ENCODE data around the gene CD2.

CD2 gene

GRCh38 chr1:116760996-116761665 is 6.9 kb downstream of the CD2 start:
- H3K4me1 Mint-ChIP-seq: no peaks in the 10 kb centered on the region
- H3K36me3 Mint-ChIP-seq: no peaks in the 10 kb centered on the region
- H3K9me3 Mint-ChIP-seq: no peaks in the 10 kb centered on the region
- no peak overlapping the region for H3K4me3 Mint-ChIP-seq
- H3K27ac Mint-ChIP-seq: no peak overlapping the region
- ATAC-seq (replicated peaks) (no peak), DNase-seq (no peak)
- peaks cover 0 to 4% of the 10 kb centered on the region in 2 donors for H3K27me3 Mint-ChIP-seq

- DNase-seq: no peak
- H3K27ac Mint-ChIP-seq: no peak overlapping the region
Measured at GRCh38 chr1:116762281-116762680, 8.1 kb downstream of the CD2 start.

DNA sequence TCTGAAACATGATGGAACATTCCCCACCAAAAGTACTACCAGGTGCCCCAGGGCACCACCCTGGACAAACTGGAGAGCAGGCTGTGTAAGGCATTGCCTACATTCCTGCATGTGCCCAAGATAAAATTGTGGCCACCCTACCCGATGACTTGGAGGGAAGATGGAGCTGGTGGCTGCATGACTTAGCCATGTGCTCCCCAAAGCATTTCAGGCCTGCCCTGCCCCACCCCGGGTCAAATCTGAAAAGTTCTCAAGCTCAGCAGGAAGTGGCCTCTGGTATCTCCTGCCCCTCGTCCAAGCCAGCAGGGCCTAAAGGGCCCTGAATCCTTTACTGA is 8.5 kb downstream of the CD2 start:
- DNase-seq: no peak
- Mint-ChIP-seq H3K4me1 (no peaks in the 10 kb centered on the region), H3K27ac (no peak overlapping the region), H3K9me3 (no peaks in the 10 kb centered on the region), H3K36me3 (no peaks in the 10 kb centered on the region), H3K4me3 (no peak overlapping the region), H3K27me3 (peaks cover 0 to 4% of the 10 kb centered on the region in 2 donors)
- ATAC-seq (replicated peaks): no peak

More at GRCh38 chr1:116762281-116762680, 8.1 kb downstream of the CD2 start:
- no peaks in the 10 kb centered on the region for H3K36me3 Mint-ChIP-seq
- no peaks in the 10 kb centered on the region for H3K4me1 Mint-ChIP-seq
- no peak for ATAC-seq (replicated peaks)
- H3K4me3 Mint-ChIP-seq: no peak overlapping the region
- peaks cover 0 to 4% of the 10 kb centered on the region in 2 donors for H3K27me3 Mint-ChIP-seq
- no peaks in the 10 kb centered on the region for H3K9me3 Mint-ChIP-seq

DNA sequence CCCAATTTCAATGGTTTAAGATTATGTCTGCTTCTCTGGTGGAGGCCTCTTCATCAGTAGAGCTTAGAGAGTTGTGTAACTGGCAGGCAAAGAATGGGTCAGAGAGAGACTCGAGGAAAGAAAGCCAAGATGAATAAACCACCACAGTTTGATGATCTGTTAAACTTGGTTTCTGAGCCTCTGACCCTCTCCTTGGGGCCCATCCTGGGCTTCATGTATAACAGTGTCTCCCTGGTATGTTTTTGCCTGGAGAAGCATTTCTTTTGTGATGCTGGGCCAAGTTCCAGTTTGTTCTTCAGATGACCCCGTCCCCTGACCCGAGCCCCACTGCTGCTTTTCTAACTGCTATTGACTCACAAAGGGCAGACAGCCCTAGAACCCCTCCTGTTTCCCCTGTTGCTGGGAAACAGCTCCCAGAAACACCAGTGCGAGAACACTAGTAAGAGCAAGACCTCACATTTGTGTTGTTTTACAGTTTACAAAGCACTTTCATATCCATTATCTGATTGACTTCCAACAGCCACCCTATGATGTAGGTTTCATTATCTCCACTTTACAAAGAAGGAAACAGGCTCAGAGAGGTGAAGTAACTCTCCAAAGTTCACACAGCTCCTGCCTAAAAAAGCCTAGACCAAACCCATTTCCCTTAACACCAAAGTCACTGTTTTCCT is 9.0 kb downstream of the CD2 start:
- no peaks in the 10 kb centered on the region for H3K36me3 Mint-ChIP-seq
- no peak for ATAC-seq (replicated peaks)
- peaks cover 0 to 3% of the 10 kb centered on the region in 2 donors for H3K4me1 Mint-ChIP-seq

GRCh38 chr1:116763787-116764465 is 9.7 kb downstream of the CD2 start:
- H3K4me3 Mint-ChIP-seq: no peak overlapping the region
- H3K9me3 Mint-ChIP-seq: no peaks in the 10 kb centered on the region
- peaks cover 6 to 9% of the 10 kb centered on the region in 2 donors for H3K4me1 Mint-ChIP-seq
- H3K36me3 Mint-ChIP-seq: peaks cover 0 to 2% of the 10 kb centered on the region in 2 donors
- DNase-seq: no peak
- H3K27me3 Mint-ChIP-seq: peaks cover 0 to 4% of the 10 kb centered on the region in 2 donors
- H3K27ac Mint-ChIP-seq: no peak overlapping the region
- ATAC-seq (replicated peaks): no peak

More for the DNA sequence above, 9.0 kb downstream of the CD2 start:
- DNase-seq: no peak
- Mint-ChIP-seq H3K27ac (no peak overlapping the region), H3K4me3 (no peak overlapping the region), H3K9me3 (no peaks in the 10 kb centered on the region), H3K27me3 (peaks cover 0 to 4% of the 10 kb centered on the region in 2 donors)

DNA sequence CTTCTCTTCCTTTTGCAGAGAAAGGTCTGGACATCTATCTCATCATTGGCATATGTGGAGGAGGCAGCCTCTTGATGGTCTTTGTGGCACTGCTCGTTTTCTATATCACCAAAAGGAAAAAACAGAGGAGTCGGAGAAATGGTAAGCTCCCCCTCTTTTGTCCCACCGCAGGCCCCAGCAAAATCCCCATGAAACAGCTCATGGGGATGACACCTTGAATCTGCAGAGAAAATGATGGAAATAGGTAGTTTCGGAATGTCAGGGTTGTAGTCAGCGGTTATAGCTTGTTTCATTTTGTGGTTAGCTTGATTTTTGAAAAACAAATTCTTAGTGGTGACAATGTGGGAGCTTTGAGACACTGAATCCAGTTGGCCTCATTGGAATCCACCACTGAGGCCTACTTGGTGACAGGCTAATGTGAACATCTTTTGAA is 10.3 kb downstream of the CD2 start:
- Mint-ChIP-seq H3K4me1 (peaks cover 12 to 15% of the 10 kb centered on the region in 2 donors), H3K4me3 (no peak overlapping the region), H3K36me3 (peaks cover 0 to 2% of the 10 kb centered on the region in 2 donors), H3K27ac (no peak overlapping the region), H3K27me3 (peaks cover 0 to 4% of the 10 kb centered on the region in 2 donors), H3K9me3 (no peaks in the 10 kb centered on the region)
- ATAC-seq (replicated peaks): no peak
- no peak for DNase-seq

GRCh38 chr1:116764906-116765862 is 11.0 kb downstream of the CD2 start:
- peaks cover 16 to 20% of the 10 kb centered on the region in 2 donors for H3K4me1 Mint-ChIP-seq
- no peaks in the 10 kb centered on the region for H3K9me3 Mint-ChIP-seq
- no peak overlapping the region for H3K4me3 Mint-ChIP-seq
- no peak overlapping the region for H3K27ac Mint-ChIP-seq
- H3K36me3 Mint-ChIP-seq: peaks cover 0 to 2% of the 10 kb centered on the region in 2 donors
- DNase-seq: no peak
- ATAC-seq (replicated peaks): no peak
- H3K27me3 Mint-ChIP-seq: peaks cover 0 to 4% of the 10 kb centered on the region in 2 donors

DNA sequence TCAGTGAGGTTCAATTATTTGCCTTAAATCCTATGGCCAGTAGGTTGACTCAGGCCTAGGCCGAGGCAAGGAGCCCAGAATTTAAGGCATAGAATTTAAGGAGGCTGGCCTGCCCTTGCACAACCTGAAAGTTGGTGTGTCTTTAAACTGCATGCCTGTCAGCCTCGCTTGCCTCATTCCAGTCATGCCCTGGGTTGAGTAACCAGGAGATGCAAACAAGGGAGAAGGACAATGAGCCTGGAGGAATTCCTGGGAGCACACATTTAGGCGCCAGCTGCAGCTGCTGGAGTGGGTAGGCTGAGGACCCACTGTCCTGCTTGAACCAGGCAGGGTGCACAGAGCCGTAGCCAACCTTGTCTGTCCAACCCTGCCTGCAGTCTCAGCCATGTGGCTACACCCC is 11.7 kb downstream of the CD2 start:
- DNase-seq: no peak
- ATAC-seq (replicated peaks): no peak
- H3K4me3 Mint-ChIP-seq: no peak overlapping the region
- H3K27me3 Mint-ChIP-seq: peaks cover 0 to 4% of the 10 kb centered on the region in 2 donors
- no peak overlapping the region for H3K27ac Mint-ChIP-seq
- H3K36me3 Mint-ChIP-seq: peaks cover 0 to 2% of the 10 kb centered on the region in 2 donors
- no peaks in the 10 kb centered on the region for H3K9me3 Mint-ChIP-seq
- peaks cover 20% of the 10 kb centered on the region in 2 donors for H3K4me1 Mint-ChIP-seq

DNA sequence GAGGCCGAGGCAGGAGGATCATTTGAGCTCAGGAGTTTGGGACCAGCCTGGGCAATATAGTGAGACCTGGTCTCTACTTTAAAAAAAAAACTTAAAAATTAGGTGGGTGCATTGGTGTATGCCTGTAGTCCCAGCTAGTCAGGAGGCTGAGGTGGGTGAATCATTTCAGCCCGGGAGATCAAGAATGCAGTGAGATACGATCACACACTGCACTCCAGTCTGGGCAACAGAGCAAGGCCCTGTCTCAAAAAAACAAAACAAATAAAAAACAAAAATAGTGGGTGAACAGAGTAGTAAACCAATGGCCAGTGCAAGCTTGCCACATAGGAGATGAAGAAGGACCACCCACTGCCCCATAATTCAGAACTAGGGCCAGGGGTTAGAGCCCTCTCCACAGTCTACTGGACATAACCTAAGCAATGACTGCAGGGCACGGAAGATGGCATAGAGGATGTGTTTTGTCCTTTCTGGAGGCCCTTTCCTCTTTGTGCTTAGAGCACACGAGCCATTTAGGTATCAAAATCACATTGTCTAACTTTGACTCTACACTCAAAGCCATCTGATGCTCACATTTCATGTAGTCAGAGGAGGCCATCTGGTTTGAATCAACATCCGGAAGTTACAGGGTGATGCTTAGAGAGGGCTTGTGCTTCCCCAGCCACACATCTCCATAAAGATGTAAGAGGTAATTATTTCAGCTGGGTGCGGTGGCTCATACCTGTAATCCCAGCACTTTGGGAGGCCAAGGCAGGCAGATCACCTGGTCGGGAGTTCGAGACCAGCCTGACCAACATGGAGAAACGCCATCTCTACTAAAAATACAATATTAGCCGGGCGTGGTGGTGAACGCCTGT is 12.6 kb downstream of the CD2 start:
- ATAC-seq (replicated peaks): no peak
- Mint-ChIP-seq H3K9me3 (no peaks in the 10 kb centered on the region), H3K36me3 (peaks cover 0 to 2% of the 10 kb centered on the region in 2 donors), H3K4me1 (peaks cover 20% of the 10 kb centered on the region in 2 donors), H3K27me3 (peaks cover 0 to 4% of the 10 kb centered on the region in 2 donors), H3K4me3 (no peak overlapping the region), H3K27ac (no peak overlapping the region)
- DNase-seq: no peak

GRCh38 chr1:116767782-116768382 is 13.7 kb downstream of the CD2 start:
- Mint-ChIP-seq H3K4me1 (peaks cover 20% of the 10 kb centered on the region in 2 donors), H3K4me3 (no peak overlapping the region), H3K27me3 (peaks cover 0 to 4% of the 10 kb centered on the region in 2 donors), H3K9me3 (no peaks in the 10 kb centered on the region), H3K36me3 (peaks cover 0 to 2% of the 10 kb centered on the region in 2 donors), H3K27ac (no peak overlapping the region)
- ATAC-seq (replicated peaks) (no peak), DNase-seq (no peak)

- Mint-ChIP-seq H3K4me3 (no peak overlapping the region), H3K27me3 (peaks cover 0 to 4% of the 10 kb centered on the region in 2 donors), H3K9me3 (no peaks in the 10 kb centered on the region), H3K4me1 (peaks cover 20% of the 10 kb centered on the region in 2 donors), H3K27ac (no peak overlapping the region), H3K36me3 (peaks cover 0 to 2% of the 10 kb centered on the region in 2 donors)
- peak in 1 of 2 donors; percentile 1 for ATAC-seq (replicated peaks)
- DNase-seq: no peak
Measured at GRCh38 chr1:116768416-116769103, 14.3 kb downstream of the CD2 start.

- DNase-seq (no peak), ATAC-seq (replicated peaks) (peak; percentile 53 to 65)
- peaks cover 0 to 4% of the 10 kb centered on the region in 2 donors for H3K27me3 Mint-ChIP-seq
- peak overlapping the region in 1 of 2 donors; percentile 25 for H3K4me3 Mint-ChIP-seq
- H3K27ac Mint-ChIP-seq: peak overlapping the region; percentile 79
- H3K9me3 Mint-ChIP-seq: peaks cover 0 to under 1% of the 10 kb centered on the region in 2 donors
- peaks cover 20% of the 10 kb centered on the region in 2 donors for H3K4me1 Mint-ChIP-seq
- peaks cover 0 to 2% of the 10 kb centered on the region in 2 donors for H3K36me3 Mint-ChIP-seq
Measured at GRCh38 chr1:116769104-116769452, 14.8 kb downstream of the CD2 start.
